ENCODE measurements around the gene PLCL1.

DNA sequence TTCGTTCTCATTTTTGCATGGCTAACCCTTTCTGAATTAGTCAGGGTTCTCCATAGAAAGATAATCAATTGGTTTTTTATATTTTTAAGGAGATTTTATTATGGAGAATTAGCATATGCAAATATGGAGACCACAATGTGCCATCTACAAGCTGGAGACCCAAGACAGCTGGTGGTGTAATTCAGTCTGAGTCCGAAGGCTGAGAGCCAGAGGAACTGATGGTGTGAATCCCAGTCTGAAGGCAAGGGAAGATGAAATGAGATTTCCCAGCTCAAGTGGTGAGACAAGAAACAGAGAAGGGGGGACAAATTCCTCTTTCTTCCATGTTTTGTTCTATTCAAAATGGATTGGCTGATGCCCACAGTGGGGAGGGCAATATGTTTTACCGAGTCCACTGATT lies 80.7 kb downstream of the PLCL1 start:
- TF ChIP-seq, protein P1, sequence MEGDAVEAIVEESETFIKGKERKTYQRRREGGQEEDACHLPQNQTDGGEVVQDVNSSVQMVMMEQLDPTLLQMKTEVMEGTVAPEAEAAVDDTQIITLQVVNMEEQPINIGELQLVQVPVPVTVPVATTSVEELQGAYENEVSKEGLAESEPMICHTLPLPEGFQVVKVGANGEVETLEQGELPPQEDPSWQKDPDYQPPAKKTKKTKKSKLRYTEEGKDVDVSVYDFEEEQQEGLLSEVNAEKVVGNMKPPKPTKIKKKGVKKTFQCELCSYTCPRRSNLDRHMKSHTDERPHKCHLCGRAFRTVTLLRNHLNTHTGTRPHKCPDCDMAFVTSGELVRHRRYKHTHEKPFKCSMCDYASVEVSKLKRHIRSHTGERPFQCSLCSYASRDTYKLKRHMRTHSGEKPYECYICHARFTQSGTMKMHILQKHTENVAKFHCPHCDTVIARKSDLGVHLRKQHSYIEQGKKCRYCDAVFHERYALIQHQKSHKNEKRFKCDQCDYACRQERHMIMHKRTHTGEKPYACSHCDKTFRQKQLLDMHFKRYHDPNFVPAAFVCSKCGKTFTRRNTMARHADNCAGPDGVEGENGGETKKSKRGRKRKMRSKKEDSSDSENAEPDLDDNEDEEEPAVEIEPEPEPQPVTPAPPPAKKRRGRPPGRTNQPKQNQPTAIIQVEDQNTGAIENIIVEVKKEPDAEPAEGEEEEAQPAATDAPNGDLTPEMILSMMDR (conservative IDR thresholded peaks at IDR 0.05): no peak
- no peak for TF ChIP-seq ZFX (IDR thresholded peaks at IDR 0.05)
